T-helper 9 cell (primary cell): Measurements from ENCODE around the gene HLA-C.
"Not testable (repeated sequence)": the region's sequence is repeated elsewhere in the genome, so short reads cannot be mapped to it uniquely, and the experiment has no call there.

Experiments
- DNase-seq: peaks from one replicate; pipeline ENCODE4 v3.0.0-alpha.2; 2020

Gene HLA-C

DNA sequence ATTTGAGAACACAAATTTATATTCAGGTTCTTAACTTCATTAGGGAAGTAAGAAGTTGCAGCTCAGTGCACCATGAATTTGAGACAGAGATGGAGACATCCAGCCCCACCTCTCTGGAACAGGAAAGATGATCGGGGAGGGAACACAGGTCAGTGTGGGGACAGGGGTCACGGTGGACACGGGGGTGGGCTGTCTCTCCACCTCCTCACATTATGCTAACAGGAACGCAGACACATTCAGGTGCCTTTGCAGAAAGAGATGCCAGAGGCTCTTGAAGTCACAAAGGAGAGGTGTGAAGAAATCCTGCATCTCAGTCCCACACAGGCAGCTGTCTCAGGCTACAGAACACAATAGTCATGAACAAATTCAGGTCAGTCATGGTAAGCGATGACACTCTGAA lies 3.1 kb downstream of the HLA-C start:
- no peak for DNase-seq

DNA sequence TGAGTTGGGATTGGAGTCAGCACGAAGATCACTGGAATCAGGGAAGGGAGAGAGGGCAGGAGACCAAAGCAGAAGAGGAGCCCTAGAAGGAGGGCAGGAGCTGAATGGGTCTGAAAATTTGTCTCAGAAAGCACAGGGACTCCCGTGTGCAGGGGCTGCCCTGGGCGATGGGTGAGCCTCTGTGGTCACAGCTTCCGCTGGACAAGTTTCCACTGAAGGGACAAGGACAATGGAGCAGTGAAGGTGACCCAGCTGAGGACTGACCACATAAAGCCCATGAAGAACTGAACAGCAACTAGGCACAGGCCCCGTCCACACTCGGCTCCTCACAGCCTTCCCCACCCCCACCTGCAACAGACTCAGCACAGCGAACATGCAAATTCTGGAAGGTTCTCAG lies 3.5 kb downstream of the HLA-C start:
- no peak for DNase-seq

DNA sequence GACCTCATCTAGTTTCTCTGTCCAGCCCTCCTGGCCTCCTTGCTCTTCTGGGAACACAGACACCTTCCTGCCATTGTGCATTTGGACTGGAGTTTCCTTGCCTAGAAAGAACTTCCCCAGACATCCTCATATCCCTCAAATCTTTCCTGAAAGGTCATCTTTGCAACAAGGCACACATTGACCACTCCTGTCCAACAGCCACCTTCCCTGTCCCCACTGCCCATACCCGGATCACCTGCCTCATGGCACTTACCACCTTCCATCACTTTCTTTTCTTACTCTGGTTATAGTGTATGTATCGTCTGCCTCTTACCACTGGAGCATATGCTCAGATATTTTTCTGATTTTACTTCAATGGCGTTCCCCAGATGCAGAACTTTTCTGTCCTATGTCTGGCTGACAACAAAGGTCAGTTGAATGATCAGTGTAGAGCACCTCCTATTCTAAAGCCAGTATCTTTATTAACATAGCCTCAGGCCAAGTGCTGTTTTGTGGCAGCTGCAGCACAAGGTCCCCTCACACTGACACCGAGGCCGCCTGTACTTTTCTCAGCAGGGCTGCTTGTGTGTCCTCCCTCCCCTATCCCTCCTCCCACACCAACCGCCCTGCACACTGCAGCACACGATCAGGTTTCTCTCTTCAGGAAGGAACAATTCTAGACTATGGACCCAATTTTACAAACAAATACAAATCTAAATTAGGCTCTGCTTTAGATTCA lies 4.1 kb downstream of the HLA-C start:
- no peak for DNase-seq

DNA sequence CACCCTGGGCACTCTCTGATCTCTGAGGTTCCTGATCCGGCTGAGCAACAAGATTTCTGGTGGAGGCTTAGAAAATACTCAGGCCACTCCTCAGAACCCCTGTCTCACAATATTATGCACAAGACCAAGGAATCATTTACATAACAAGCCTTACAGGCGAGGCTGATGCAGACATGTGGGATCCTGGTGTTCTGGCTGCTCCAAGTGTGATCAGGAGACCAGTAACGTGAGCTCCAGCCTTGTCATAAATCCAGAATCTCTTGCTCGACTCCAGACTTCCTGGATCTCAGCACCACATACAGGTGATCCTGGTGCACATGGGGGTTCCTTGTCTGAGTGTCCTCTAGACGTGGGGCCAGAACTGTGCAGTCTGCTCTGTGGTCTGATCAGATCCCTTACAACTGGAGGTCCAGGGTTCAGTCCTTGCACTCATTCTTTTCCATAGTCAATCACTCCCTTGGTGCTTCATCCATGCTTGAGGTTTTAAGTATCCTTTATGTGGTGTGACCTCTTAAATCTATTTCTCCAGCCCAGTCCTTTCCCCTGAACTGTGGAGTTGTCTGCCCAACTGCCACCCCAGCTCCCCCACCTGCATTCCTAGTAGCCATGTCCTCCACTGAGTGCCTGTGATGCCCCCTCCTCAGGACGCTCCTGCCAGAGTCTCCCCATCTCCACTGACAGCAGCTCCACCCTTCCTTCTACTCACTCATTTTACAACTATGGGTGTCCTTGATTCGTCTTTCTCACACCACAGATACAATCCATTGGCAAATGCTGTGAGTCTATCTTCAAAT lies 5.1 kb downstream of the HLA-C start:
- no peak for DNase-seq

DNA sequence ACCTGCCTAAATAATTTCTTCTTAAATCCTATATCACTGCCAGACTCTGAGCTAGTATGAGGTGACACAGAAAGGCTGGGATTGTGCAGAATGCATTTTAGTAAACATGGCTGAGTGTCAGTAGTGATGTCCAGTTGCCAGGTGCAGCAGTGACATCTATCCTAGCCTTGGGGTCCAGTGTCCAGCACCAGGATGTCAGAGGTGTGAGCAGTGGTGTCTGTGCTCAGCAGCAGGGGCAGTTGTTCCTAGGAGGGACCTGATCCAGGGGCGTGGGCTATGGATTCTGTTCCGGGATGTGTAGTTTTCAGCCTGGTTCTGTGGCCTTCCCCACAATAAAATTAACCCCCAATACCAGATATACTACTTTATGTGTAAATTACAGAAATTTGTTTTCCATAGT lies 6.0 kb downstream of the HLA-C start:
- DNase-seq, result no peak

DNA sequence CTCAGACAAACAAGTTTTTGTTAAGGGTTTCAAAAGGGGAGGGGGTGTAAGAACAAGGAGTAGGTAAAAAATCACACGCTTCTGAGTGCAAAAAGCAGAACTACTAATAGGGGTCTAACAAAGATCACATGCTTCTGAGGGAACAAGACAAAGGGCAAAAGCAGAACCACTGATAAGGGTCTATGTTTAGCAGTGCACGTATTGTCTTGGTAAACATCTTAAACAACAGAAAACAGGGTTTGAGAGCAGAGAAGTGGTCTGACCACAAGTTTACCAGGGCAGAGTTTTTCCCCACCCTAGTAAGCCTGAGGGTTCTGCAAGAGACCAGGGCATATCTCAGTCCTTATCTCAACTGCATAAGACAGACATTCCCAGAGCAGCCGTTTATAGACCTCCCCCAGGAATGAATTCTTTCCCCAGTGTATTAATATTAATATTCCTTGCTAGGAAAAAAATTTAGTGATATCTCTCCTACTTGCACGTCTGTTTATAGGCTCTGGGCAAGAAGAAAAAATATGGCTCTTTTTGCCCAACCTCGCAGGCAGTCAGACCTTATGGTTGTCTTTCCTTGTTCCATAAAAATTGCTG lies 8.5 kb downstream of the HLA-C start:
- DNase-seq, result not testable (repeated sequence)

DNA sequence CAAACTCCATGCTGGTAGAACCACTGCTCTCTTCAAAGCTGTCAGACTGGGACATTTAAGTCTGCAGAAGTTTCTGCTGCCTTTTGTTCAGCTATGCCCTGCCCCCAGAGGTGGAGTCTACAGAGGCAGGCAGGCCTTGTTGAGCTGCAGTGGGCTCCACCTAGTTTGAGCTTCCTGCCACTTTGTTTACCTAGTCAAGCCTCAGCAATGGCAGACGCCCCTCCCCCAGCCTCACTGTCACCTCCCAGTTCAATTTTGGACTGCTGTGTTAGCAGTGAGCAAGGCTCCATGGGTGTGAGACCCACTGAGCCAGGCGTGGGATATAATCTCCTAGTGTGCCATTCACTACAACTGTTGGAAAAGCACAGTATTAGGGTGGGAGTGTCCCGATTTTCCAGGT lies 11.9 kb downstream of the HLA-C start:
- DNase-seq, result not testable (repeated sequence)

DNA sequence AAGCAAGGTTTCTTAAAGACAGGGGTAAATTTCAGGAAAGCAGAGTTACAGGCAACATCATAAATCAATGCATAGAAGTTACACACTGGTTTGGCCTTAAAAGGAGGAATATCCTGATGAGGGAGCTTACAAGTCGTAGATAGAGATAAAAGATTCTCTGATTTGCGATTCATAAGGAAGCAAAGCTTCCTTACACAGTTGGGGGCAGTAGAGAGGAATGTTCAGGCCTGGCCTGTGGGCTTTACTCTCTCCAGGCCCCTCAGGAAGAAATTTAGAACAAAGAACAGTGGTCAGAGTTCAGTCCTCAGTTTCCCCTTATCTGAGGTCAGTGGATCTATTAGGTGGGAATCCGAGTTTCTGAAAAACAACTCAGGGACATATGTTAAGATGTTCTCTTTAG lies 19.3 kb downstream of the HLA-C start:
- DNase-seq, result no peak

DNA sequence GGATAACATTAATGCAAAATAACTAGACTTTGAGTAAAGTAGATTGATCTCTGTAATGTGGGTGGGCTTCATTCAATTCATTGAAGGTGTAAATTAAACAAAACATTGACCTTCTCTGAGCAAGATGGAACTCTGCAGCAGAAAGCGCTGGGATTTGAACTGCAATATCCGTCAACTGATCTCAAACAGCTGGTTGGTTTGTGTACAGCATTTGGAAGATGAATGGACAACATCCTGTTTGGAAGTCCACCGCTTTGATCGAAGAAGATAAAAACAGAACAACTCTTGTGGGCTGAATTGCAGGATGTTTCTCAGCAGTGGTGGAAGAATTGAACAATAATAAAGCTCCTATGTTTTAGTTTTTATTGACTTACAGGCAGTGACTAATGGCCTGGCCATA lies 20.6 kb downstream of the HLA-C start:
- no peak for DNase-seq

DNA sequence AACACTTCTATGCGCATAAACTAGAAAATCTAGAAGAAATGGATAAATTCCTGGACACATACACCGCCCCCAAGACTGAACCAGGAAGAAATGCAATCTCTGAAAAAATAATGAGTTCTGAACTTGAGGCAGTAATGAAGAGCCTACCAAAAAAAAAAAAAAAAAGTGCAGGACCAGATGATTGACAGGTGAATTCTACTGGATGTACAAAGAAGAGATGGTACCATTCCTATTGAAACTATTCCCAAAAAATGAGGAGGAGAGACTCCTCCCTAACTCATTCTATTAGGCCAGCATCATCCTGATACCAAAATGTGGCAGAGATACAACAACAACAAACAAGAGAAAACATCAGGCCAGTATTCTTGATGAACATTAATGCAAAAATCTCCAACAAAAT lies 22.7 kb downstream of the HLA-C start:
- no peak for DNase-seq

DNA sequence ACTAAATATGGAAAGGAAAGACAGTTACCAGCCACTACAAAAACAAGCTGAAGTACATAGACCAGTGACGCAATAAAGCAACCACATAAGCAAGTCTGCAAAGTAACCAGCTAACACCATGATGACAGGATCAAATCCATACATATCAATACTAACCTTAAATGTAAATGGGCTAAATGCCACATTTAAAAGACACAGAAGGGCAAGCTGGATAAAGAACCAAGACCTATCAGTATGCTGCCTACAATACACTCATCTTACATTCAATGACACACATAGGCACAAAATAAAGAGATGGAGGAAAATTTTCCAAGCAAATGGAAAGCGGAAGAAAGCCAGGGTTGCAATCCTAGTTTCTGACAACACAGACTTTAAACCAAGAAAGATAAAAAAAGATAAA lies 24.1 kb downstream of the HLA-C start:
- no peak for DNase-seq

DNA sequence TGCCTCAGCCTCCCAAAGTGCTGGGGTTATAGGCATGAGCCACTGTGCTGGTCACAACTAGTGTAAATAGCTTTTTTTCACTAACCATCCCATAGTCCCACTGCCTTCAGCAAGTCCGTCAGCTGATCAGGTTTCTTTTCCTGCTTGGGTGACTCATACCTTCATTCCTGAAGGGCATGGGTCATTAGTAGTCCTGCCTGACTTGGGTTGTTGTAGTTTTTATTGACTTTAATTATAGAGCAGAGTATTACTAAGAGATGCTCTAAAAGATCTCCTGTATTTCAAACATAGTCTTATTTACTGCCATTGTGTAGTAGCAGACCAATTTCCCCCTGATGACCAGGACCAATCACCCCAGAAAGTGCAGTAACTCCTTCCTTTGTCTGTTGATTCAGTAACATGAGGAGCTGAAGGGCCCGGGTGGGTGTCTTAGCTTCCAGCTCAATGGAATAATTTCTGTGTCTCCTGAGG lies 25.8 kb downstream of the HLA-C start:
- DNase-seq, result no peak

DNA sequence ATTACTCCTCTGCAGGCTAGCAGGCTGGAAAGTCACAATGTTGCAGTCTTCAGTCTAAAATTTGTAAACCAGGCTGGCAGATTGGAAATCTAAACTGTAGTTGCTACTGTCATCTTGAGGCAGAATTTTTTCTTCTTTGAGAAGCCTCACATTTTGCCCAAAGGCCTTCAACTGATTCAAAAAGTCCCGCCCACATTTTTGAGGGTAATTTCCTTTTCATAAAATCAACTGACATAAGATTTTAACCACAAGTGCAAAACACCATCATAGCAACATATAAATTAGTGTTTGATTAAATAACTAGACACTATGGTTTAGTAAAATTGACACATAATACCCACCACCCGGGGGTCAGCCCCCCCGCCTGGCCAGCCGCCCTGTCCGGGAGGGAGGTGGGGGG lies 28.4 kb downstream of the HLA-C start:
- DNase-seq, result no peak

DNA sequence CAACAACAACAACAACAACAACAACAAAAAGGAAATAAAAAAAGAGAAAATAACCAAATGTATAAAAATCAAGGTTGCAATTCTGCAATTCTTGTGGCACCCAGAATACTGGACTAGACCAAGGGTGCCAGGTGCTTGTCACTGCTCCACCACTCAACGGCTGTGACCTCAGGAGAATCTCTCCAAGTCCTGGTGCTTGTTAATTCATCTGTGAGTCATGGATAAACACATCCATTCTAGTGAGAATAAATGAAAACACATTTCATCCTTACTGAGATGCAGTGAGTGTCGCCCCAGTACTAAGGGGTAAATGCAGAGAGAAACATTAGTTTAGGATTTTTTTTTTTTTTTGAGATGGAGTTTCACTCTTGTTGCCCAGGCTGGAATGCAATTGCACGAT lies 32.0 kb downstream of the HLA-C start:
- no peak for DNase-seq

DNA sequence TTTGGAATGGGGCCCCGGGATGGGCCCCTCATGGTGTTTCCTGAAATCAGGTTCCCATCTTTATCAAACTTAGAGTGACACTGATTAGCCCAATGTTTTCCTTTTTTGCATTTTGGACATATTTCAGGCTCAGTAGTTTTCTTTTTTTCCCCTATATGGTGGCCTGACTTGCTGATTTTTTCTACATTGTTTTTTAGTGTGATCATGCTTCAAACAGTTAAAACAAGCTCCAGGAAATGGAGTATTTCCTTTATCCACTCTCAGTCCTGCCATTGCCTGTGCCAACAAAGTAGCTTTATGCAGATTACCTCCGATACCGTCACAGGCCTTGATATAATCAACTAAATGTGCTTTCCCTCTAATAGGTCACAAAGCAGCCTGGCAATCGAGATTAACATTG lies 37.8 kb downstream of the HLA-C start:
- not testable (repeated sequence) for DNase-seq

DNA sequence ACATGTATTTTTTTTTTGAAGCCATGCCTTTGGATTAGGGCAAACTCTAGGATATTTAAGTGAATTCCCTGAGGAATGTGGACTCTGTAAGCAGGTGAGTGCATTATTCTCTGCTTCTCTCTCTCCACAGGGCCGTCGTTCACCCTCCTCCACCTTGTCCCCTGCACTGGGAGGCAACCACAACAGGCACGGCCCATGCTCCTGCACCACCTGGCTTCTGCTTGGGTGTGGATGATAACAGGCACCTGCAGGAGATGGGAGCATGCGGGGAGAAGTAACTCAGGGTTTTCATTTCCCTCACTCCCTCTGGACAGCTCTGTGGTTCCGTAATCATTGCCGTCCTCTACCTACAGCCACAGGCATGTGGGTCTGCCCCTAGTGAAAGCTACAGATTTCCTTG lies 43.4 kb downstream of the HLA-C start:
- DNase-seq, result no peak

DNA sequence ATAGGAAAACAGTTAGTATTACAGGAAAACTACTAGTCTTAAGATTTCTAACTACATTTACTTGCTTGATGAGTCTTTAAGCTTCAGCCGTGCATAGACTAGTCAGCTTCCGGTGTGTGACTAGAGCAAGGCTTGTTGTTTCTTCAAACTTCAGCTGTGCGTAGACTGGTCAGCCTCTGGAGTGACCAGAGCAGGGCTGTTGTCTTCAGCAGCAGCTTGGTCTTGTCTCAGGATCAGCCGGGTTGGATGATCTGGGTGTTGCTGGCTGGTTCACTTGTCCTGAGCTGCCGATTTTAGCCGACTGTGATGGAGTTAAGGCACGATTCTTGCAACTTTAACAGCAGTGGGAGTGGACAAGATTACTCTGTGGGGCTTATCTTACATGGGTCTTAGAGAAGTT lies 44.7 kb downstream of the HLA-C start:
- no peak for DNase-seq

DNA sequence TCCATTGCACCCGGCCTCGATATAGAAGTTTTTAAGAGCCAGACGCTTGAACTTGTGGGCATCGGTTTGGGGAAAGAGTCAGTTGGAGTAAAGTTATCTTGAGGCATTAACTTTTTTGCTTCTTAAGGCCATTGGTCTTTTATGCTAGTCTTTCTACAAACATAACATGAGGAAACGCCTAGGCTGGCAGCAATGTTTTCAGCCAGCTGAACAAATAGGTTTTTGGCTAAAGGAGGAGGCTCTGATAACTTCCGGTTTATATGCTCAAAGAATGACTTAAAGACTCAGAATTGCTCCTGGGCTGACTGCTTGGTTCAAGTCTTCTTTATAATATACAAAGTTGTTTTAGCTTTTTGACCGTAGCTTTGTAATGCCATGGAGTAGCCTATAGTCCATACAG lies 46.2 kb downstream of the HLA-C start:
- DNase-seq, result no peak

DNA sequence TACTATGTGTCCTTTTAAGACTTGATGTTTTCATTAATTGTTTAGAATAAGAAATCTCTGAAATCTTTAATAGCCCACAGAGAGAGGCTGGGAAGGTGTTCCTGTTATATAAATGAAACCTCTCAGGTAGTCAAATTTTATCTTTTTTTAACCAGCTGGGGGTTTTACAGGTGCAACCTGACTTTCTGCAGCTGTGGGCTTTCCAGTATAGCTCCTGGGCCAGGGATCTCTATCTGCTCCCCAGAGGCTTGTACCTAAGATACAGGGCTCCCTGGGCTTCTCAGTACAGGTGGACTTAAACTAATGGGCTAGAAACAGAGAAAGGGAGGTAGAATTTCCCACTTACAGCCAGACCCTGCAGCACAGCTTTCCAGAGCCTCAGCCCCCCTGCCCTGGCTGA lies 49.4 kb downstream of the HLA-C start:
- no peak for DNase-seq
